T-helper 22 cell (primary cell): ENCODE measurements around the gene DNAI7.

ENCODE experiments used
- DNase-seq: peaks from one replicate; pipeline ENCODE4 v3.0.0-alpha.2; 2020; ENCODE audit warnings: low read depth

The DNAI7 gene

GRCh38 chr12:25100194-25101091, 94.5 kb downstream of the DNAI7 start:
- DNase-seq: no peak

- no peak for DNase-seq
Observed at GRCh38 chr12:25099010-25099409, 96.0 kb downstream of the DNAI7 start.

- no peak for DNase-seq
Observed at GRCh38 chr12:25089738-25090137, 105.2 kb downstream of the DNAI7 start.

GRCh38 chr12:25087596-25087995, 107.4 kb downstream of the DNAI7 start:
- DNase-seq: no peak

GRCh38 chr12:25084816-25085215, 110.1 kb downstream of the DNAI7 start:
- DNase-seq: no peak

- DNase-seq: no peak
Observed at GRCh38 chr12:25083211-25083610, 111.7 kb downstream of the DNAI7 start.

- DNase-seq: no peak
Observed at GRCh38 chr12:25082628-25083027, 112.3 kb downstream of the DNAI7 start.

- no peak for DNase-seq
Observed at GRCh38 chr12:25079393-25079792, 115.6 kb downstream of the DNAI7 start.

GRCh38 chr12:25074954-25075353, 120.0 kb downstream of the DNAI7 start:
- DNase-seq: no peak

GRCh38 chr12:25074113-25074512, 120.8 kb downstream of the DNAI7 start:
- DNase-seq: no peak

GRCh38 chr12:25072906-25073650, 121.9 kb downstream of the DNAI7 start:
- DNase-seq: no peak

GRCh38 chr12:25071366-25071765, 123.6 kb downstream of the DNAI7 start:
- DNase-seq: no peak

GRCh38 chr12:25069224-25069623, 125.7 kb downstream of the DNAI7 start:
- DNase-seq: no peak

GRCh38 chr12:25065035-25065434, 129.9 kb downstream of the DNAI7 start:
- no peak for DNase-seq

- DNase-seq: no peak
Observed at GRCh38 chr12:25063873-25064628, 130.9 kb downstream of the DNAI7 start.

- no peak for DNase-seq
Observed at GRCh38 chr12:25058658-25059058, 136.3 kb downstream of the DNAI7 start.
